HG02571 (cell line): ENCODE measurements around the gene FRG2C.
"Not testable (repeated sequence)": the region's sequence is repeated elsewhere in the genome, so short reads cannot be mapped to it uniquely, and the experiment has no call there.

ENCODE experiments used
- ATAC-seq: cut with Tn5 transposase; IDR thresholded peaks from one replicate; pipeline ENCODE4 v1.9.1; 2021; ENCODE audit warnings: mild to moderate bottlenecking, moderate library complexity; ENCODE audit not compliant: unreplicated experiment

Gene FRG2C

GRCh38 chr3:75669348-75670297 lies 5.5 kb downstream of the FRG2C start:
- ATAC-seq = peak; percentile 32

DNA sequence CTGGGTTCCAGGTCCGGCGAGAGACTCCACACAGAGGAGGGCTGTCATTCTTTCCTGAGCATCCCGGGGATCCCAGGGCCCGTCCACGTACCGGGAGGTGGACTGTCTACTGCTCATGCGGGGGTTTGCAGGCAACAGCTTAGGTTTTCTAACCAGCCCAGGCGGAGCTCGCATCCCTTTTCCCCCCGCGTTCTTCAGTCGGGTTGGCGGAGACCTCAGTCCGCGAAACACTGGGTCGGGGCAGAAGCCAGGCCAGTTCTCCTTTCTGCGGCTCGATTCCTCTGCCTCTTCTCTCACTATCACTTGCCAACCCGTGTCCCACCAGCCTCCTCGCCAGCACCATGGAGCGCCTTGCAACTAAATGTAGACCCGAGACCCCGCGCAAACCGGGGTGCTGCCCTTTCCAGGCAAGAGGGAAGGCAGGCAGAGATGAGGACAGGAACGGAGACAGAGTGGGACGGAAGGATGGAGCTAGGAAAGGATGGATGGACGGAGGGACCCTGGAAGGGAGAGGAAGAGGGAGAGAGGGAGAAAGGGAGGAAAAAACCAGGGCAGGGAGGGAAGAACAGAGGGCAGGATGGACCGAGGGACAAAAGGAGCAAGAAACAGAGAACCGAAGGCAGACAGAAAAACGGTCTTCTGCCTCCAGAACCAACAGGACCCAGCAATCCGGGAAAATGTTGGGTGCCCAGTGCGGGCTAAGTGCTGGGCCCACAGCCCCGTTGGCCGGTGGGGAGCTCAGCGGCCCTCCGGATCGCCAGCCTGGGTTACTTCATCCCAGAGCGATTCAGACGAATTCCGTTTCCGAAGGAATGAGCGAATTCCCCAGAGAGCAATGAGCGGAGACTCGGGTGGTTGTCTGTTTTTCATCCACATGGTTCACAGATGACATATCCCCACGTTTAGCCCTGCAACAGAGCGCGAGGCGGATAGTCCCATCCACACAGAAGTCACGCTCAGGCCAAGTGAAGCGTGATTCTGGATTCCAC lies 6.5 kb downstream of the FRG2C start:
- ATAC-seq = not testable (repeated sequence)

DNA sequence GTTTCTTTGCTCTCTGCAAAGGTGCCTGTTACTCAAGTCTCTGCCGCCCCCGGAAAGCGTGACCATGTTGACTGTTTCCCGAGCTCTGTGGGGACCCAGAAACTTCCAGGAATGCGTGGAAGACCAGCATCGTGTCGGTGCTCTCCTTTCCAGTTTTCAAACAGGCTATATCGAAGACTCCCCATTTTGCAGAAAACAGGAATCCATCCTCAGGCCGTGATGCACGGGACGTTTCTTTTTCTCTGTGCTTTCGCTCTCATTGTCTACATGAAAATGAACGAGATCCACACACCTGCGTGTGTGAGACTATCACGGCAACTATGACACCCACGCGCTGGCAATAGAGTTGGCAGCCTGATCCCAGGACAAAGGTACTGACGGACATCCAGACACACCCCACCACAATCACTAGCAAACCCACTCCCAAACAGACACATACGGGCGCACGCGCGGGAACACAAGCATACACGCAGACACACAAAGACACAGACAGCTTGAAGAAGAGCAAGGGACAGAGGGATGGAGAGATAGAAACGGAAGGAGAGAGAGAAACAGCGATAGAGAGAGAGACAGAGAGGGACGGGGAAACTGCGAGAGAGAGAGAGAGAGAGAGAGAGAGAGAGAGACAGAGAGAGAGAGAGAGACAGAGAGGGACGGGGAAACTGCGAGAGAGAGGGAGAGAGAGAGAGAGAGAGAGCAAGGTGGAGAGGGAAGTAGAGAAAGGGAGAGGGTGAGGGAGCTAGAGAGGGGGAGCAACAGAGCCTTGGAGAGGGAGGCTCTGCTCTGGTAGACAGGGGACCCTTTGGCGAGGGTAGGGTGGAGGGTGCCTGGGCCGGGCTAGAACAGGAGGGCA lies 7.4 kb downstream of the FRG2C start:
- ATAC-seq = not testable (repeated sequence)

- not testable (repeated sequence) for ATAC-seq
Measured at GRCh38 chr3:75672140-75672775, 8.1 kb downstream of the FRG2C start.

DNA sequence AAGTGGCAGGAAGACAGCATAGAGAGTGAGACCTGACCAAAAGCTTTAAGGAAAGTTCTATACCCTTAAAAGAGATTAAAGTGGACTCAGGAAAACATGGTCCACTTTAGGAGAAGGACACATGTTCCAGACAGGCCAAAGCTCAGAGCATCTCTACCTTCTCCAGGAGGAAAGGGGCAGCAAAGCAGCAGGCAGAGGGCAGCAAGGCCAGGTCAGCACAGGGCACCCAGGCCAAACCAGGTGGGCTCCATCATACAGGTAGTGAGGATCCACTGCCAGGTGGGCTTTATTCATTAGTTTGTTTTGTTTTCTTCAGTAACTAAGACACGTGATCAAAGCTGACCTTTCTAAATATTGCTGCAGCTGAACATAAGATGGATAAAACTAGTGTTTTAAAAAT lies 19.8 kb downstream of the FRG2C start:
- ATAC-seq = not testable (repeated sequence)

- ATAC-seq = no peak
Measured at GRCh38 chr3:75687323-75687722, 23.2 kb downstream of the FRG2C start.

GRCh38 chr3:75692061-75692460 lies 27.9 kb downstream of the FRG2C start:
- ATAC-seq = no peak
